ENCODE measurements around the gene FAM131B. TPM values are rescaled to one million over a fixed set of nuclear protein-coding genes. Genes with fewer than 3 reads are reported as not detected.

The FAM131B gene
- total RNA-seq, 1 experiment from 2014 or later: 25.3 TPM

GRCh38 chr7:143373255-143373794 lies 10.8 kb upstream of the FAM131B start (continued):
- TF ChIP-seq ZNF512 (CRISPR knock-in tag; IDR thresholded peaks at IDR 0.05; ENCODE audit: borderline replicate concordance) (no peak), ETV6 (CRISPR knock-in tag; IDR thresholded peaks at IDR 0.05) (no peak)

- Mint-ChIP-seq H3K9me3 (no peaks in the 10 kb centered on the region), H3K4me3 (no peak overlapping the region), H3K27ac (peak overlapping the region; percentile 7), H3K36me3 (no peaks in the 10 kb centered on the region), H3K4me1 (peaks cover 68% of the 10 kb centered on the region), H3K27me3 (ENCODE audit: low read depth) (no peaks in the 10 kb centered on the region; the same call in 1 of the 2 replicates)
- TF ChIP-seq MYBL2 (CRISPR knock-in tag; IDR thresholded peaks at IDR 0.05): no peak
- no peak for TF ChIP-seq CBFB (CRISPR knock-in tag; IDR thresholded peaks at IDR 0.05; ENCODE audit: low read depth)
- TF ChIP-seq IRF2 (CRISPR knock-in tag; IDR thresholded peaks at IDR 0.05; ENCODE audit: borderline replicate concordance, low read depth): no peak
- TF ChIP-seq ETV6 (CRISPR knock-in tag; IDR thresholded peaks at IDR 0.05): no peak
- no peak for TF ChIP-seq ATF1 (CRISPR knock-in tag; IDR thresholded peaks at IDR 0.05)
- no peak for TF ChIP-seq JAZF1 (CRISPR knock-in tag; IDR thresholded peaks at IDR 0.05)
- TF ChIP-seq RELA (CRISPR knock-in tag; IDR thresholded peaks at IDR 0.05; ENCODE audit: borderline replicate concordance): no peak
- no peak for TF ChIP-seq CREB1 (CRISPR knock-in tag; IDR thresholded peaks at IDR 0.05)
- TF ChIP-seq GABPB1 (CRISPR knock-in tag; IDR thresholded peaks at IDR 0.05): no peak
- TF ChIP-seq ZNF263 (CRISPR knock-in tag; IDR thresholded peaks at IDR 0.05; ENCODE audit: low read depth): no peak
- TF ChIP-seq ZNF396 (CRISPR knock-in tag; IDR thresholded peaks at IDR 0.05; ENCODE audit: borderline replicate concordance): no peak
- TF ChIP-seq NR2C2 (CRISPR knock-in tag; IDR thresholded peaks at IDR 0.05): no peak
- no peak for TF ChIP-seq CREM (CRISPR knock-in tag; IDR thresholded peaks at IDR 0.05)
- no peak for TF ChIP-seq PRDM15 (CRISPR knock-in tag; IDR thresholded peaks at IDR 0.05)
- no peak for TF ChIP-seq NFATC4 (CRISPR knock-in tag; IDR thresholded peaks at IDR 0.05)
- TF ChIP-seq EMX1 (CRISPR knock-in tag; IDR thresholded peaks at IDR 0.05): no peak
- TF ChIP-seq AFF4 (CRISPR knock-in tag; IDR thresholded peaks at IDR 0.05; ENCODE audit: borderline replicate concordance): no peak
- TF ChIP-seq OVOL2 (CRISPR knock-in tag; IDR thresholded peaks at IDR 0.05; ENCODE audit: borderline replicate concordance): no peak
- TF ChIP-seq E2F4 (CRISPR knock-in tag; IDR thresholded peaks at IDR 0.05; ENCODE audit: borderline replicate concordance, low read depth): no peak
- no peak for TF ChIP-seq ESRRA (CRISPR knock-in tag; IDR thresholded peaks at IDR 0.05; ENCODE audit: borderline replicate concordance)
- ATAC-seq (no peak), DNase-seq (ENCODE audit: low spot score) (no peak)
- ChIA-PET CTCF (interaction anchor here (0.6 to 5.8 kb wide), 9 partner anchors 8 to 89 kb away, joined by 3 to 68 read pairs (median 3); partner anchors contain the start of gene EPHA1), POLR2A (interaction anchor here (1.2 kb wide), 2 partner anchors 8 to 27 kb away, joined by 3 read pairs; no protein-coding TSS in a partner anchor)
Observed at GRCh38 chr7:143372070-143372469, 9.6 kb upstream of the FAM131B start.
